HEK293 (cell line): ENCODE results near the gene QRICH1.

ENCODE experiments used
- CTCF ChIA-PET: fragments of 350-600 bp; formaldehyde crosslinking; extraction: SDS; loops from one replicate; lab custom pipeline; 2021; ENCODE audit warnings: antibody characterized with exemption; lab: Yijun Ruan, JAX
- POLR2A ChIA-PET: fragments of 300-600 bp; formaldehyde crosslinking; extraction: SDS; loops from one replicate; lab custom pipeline; 2020; ENCODE audit warnings: antibody characterized with exemption, inconsistent platforms; lab: Yijun Ruan, JAX
- H3K27ac ChIP-seq: fragments of 200-500 bp; sonication (Bioruptor generic); 2 replicates; pipeline ENCODE4 v1.5.1; 2014; ENCODE audit warnings: low read depth, low read length, control low read depth, inconsistent platforms; ENCODE audit errors: extremely low read depth
- H3K36me3 ChIP-seq, 2 experiments: fragments of 200-500 bp in 1 of 2; sonication (Bioruptor generic) in 1 of 2; 1 replicate in 1 of 2; 2 replicates in 1 of 2; pipeline ENCODE4 v1.5.1; 2014 to 2017; ENCODE audit warnings: inconsistent platforms in 2 of 2, low read length in 2 of 2; ENCODE audit not compliant: control insufficient read depth in 2 of 2, insufficient read depth in 1 of 2
- H3K4me1 ChIP-seq: fragments of 200-500 bp; sonication (Bioruptor generic); 2 replicates; pipeline ENCODE4 v1.5.1; 2014; ENCODE audit warnings: mild to moderate bottlenecking, low read length, inconsistent platforms; ENCODE audit not compliant: control insufficient read depth, insufficient read depth
- H3K4me3 ChIP-seq: 2 replicates; pipeline ENCODE4 v1.5.1; 2011; ENCODE audit warnings: low read depth, mild to moderate bottlenecking, control low read depth, low read length, moderate library complexity
- H3K9me3 ChIP-seq: fragments of 200-500 bp; sonication (Bioruptor generic); 2 replicates; pipeline ENCODE4 v1.5.1; 2014; ENCODE audit warnings: low read depth, low read length, inconsistent platforms; ENCODE audit not compliant: control insufficient read depth, insufficient read depth
- EGR2 ChIP-seq: fragments of 450-650 bp; formaldehyde crosslinking; IDR thresholded peaks from 2 replicates; pipeline ENCODE4 v1.5.1; 2016; ENCODE audit warnings: low read depth, missing biosample characterization, missing genetic modification characterization
- GFI1B ChIP-seq: fragments of 450-650 bp; formaldehyde crosslinking; IDR thresholded peaks from 2 replicates; pipeline ENCODE4 v1.5.1; 2016; ENCODE audit warnings: missing biosample characterization, missing genetic modification characterization
- KLF1 ChIP-seq: fragments of 450-650 bp; formaldehyde crosslinking; IDR thresholded peaks from 2 replicates; pipeline ENCODE4 v1.5.1; 2016; ENCODE audit warnings: missing biosample characterization, missing genetic modification characterization
- PATZ1 ChIP-seq: fragments of 450-650 bp; formaldehyde crosslinking; IDR thresholded peaks from 2 replicates; pipeline ENCODE4 v1.5.1; 2016; ENCODE audit warnings: missing biosample characterization, missing genetic modification characterization
- ZBTB20 ChIP-seq: fragments of 450-650 bp; formaldehyde crosslinking; IDR thresholded peaks from 2 replicates; pipeline ENCODE4 v1.5.1; 2016; ENCODE audit warnings: missing biosample characterization, missing genetic modification characterization
- ZBTB21 ChIP-seq: fragments of 450-650 bp; formaldehyde crosslinking; IDR thresholded peaks from 2 replicates; pipeline ENCODE4 v1.5.1; 2017; ENCODE audit warnings: missing biosample characterization, missing genetic modification characterization
- ZBTB26 ChIP-seq: fragments of 450-650 bp; formaldehyde crosslinking; optimal IDR thresholded peaks from 2 replicates; pipeline ENCODE3; 2016; ENCODE audit warnings: missing biosample characterization, mild to moderate bottlenecking, missing genetic modification characterization
- ZBTB44 ChIP-seq: fragments of 450-650 bp; IDR thresholded peaks from 2 replicates; pipeline ENCODE4 v1.5.1; 2018; ENCODE audit warnings: missing biosample characterization, mild to moderate bottlenecking, missing genetic modification characterization
- ZFP3 ChIP-seq: fragments of 450-650 bp; formaldehyde crosslinking; IDR thresholded peaks from 2 replicates; pipeline ENCODE4 v1.5.1; 2016; ENCODE audit warnings: low read depth, missing biosample characterization, missing genetic modification characterization
- ZFP37 ChIP-seq: fragments of 450-650 bp; formaldehyde crosslinking; IDR thresholded peaks from 2 replicates; pipeline ENCODE4 v1.5.1; 2016; ENCODE audit warnings: missing biosample characterization, missing genetic modification characterization
- ZIC2 ChIP-seq: fragments of 450-650 bp; formaldehyde crosslinking; IDR thresholded peaks from 2 replicates; pipeline ENCODE4 v1.5.1; 2016; ENCODE audit warnings: missing biosample characterization, missing genetic modification characterization
- ZNF202 ChIP-seq: fragments of 450-650 bp; formaldehyde crosslinking; IDR thresholded peaks from 2 replicates; pipeline ENCODE4 v1.5.1; 2016; ENCODE audit warnings: missing biosample characterization, missing genetic modification characterization, borderline replicate concordance
- ZNF292 ChIP-seq: fragments of 450-650 bp; formaldehyde crosslinking; IDR thresholded peaks from 2 replicates; pipeline ENCODE4 v1.5.1; 2016; ENCODE audit warnings: low read depth, missing biosample characterization, missing genetic modification characterization, borderline replicate concordance
- ZNF335 ChIP-seq: fragments of 450-650 bp; formaldehyde crosslinking; conservative IDR thresholded peaks from 2 replicates; pipeline ENCODE4 v1.5.1; 2016; ENCODE audit warnings: missing biosample characterization, missing genetic modification characterization
- ZNF362 ChIP-seq: fragments of 450-650 bp; formaldehyde crosslinking; IDR thresholded peaks from 2 replicates; pipeline ENCODE4 v1.5.1; 2016; ENCODE audit warnings: missing biosample characterization, missing genetic modification characterization
- ZNF366 ChIP-seq: fragments of 450-650 bp; formaldehyde crosslinking; conservative IDR thresholded peaks from 2 replicates; pipeline ENCODE4 v1.5.1; 2016; ENCODE audit warnings: missing biosample characterization, missing genetic modification characterization
- ZNF449 ChIP-seq: fragments of 450-650 bp; formaldehyde crosslinking; IDR thresholded peaks from 2 replicates; pipeline ENCODE4 v1.5.1; 2017; ENCODE audit warnings: missing biosample characterization, mild to moderate bottlenecking, missing genetic modification characterization, moderate library complexity
- ZNF501 ChIP-seq: fragments of 450-650 bp; formaldehyde crosslinking; IDR thresholded peaks from 2 replicates; pipeline ENCODE4 v1.5.1; 2016; ENCODE audit warnings: missing biosample characterization, missing genetic modification characterization
- ZNF521 ChIP-seq: fragments of 450-650 bp; formaldehyde crosslinking; IDR thresholded peaks from 2 replicates; pipeline ENCODE4 v1.5.1; 2017; ENCODE audit warnings: missing biosample characterization, mild to moderate bottlenecking, missing genetic modification characterization
- ZNF621 ChIP-seq: fragments of 450-650 bp; formaldehyde crosslinking; IDR thresholded peaks from 2 replicates; pipeline ENCODE4 v1.5.1; 2017; ENCODE audit warnings: missing biosample characterization, missing genetic modification characterization
- ZNF629 ChIP-seq: fragments of 450-650 bp; formaldehyde crosslinking; IDR thresholded peaks from 2 replicates; pipeline ENCODE4 v1.5.1; 2017; ENCODE audit warnings: missing biosample characterization, missing genetic modification characterization
- ZNF658 ChIP-seq: fragments of 450-650 bp; formaldehyde crosslinking; IDR thresholded peaks from 2 replicates; pipeline ENCODE4; 2016; ENCODE audit warnings: missing biosample characterization, missing genetic modification characterization
- ZNF664 ChIP-seq: fragments of 450-650 bp; formaldehyde crosslinking; IDR thresholded peaks from 2 replicates; pipeline ENCODE4 v1.5.1; 2016; ENCODE audit warnings: missing biosample characterization, missing genetic modification characterization
- ZNF791 ChIP-seq: fragments of 450-650 bp; formaldehyde crosslinking; IDR thresholded peaks from 2 replicates; pipeline ENCODE4 v1.5.1; 2016; ENCODE audit warnings: missing biosample characterization, missing genetic modification characterization

QRICH1 gene

GRCh38 chr3:49098429-49098828 lies 4.6 kb upstream of the QRICH1 start:
- ChIA-PET CTCF (interaction anchor here (0.6 kb wide), 1 partner anchor 57 kb away, joined by 3 read pairs; no protein-coding TSS in a partner anchor), POLR2A (interaction anchor here (0.6 to 1.2 kb wide), 2 partner anchors 22 to 110 kb away, joined by 3 to 5 read pairs; partner anchors contain the start of gene USP19)

GRCh38 chr3:49092938-49093852 lies 676 bp downstream of the QRICH1 start:
- H3K36me3 ChIP-seq, result peaks cover 15 to 35% of the 10 kb centered on the region in 2 experiments
- H3K9me3 ChIP-seq, result no peaks in the 10 kb centered on the region
- ChIA-PET CTCF (interaction anchor here (0.6 to 1.4 kb wide), 6 partner anchors 11 to 446 kb away, joined by 3 to 5 read pairs (median 4); no protein-coding TSS in a partner anchor), POLR2A (interaction anchor here (0.5 to 3.1 kb wide), 22 partner anchors 11 to 336 kb away, joined by 3 to 35 read pairs (median 8); partner anchors contain the start of genes DALRD3, IMPDH2, LAMB2 and NDUFAF3)
- peaks cover 3% of the 10 kb centered on the region; the same call in 1 of the 2 replicates for H3K4me1 ChIP-seq
- peak overlapping the region; percentile 93 for H3K4me3 ChIP-seq
- peak overlapping the region; percentile 86 for H3K27ac ChIP-seq
- TF ChIP-seq GFI1B (tag by site-specific recombination), result 0 out of 2 replicates have a peak, but pooled peaks have one; percentile 18
- TF ChIP-seq ZNF449 (tag by site-specific recombination), result 0 out of 2 replicates have a peak, but pooled peaks have one; percentile 27
- TF ChIP-seq ZNF621 (tag by site-specific recombination), result no peak
- peak; percentile 63 for TF ChIP-seq PATZ1
- TF ChIP-seq ZNF335, result peak; percentile 89
- no peak for TF ChIP-seq ZNF202
- TF ChIP-seq KLF1 (tag by site-specific recombination), result 0 out of 2 replicates have a peak, but pooled peaks have one; percentile 25
- 0 out of 2 replicates have a peak, but pooled peaks have one; percentile 18 for TF ChIP-seq ZNF664 (tag by site-specific recombination)
- TF ChIP-seq ZNF521 (tag by site-specific recombination), result no peak
- no peak for TF ChIP-seq ZNF791 (tag by site-specific recombination)
- TF ChIP-seq ZBTB26, result peak; percentile 96
- no peak for TF ChIP-seq ZNF362 (tag by site-specific recombination)
- peak; percentile 62 for TF ChIP-seq ZNF629 (tag by site-specific recombination)
- no peak for TF ChIP-seq ZFP37 (tag by site-specific recombination)
- TF ChIP-seq ZFP3 (tag by site-specific recombination), result no peak
- TF ChIP-seq ZBTB21, result 0 out of 2 replicates have a peak, but pooled peaks have one; percentile 43
- TF ChIP-seq ZNF658 (tag by site-specific recombination), result no peak
- TF ChIP-seq ZNF366 (tag by site-specific recombination), result no peak
- TF ChIP-seq EGR2, result peak; percentile 26; the same call in 1 of the 2 replicates
- TF ChIP-seq ZBTB20 (tag by site-specific recombination), result peak; percentile 55; the same call in 1 of the 2 replicates
- no peak for TF ChIP-seq ZNF501 (tag by site-specific recombination)

More at GRCh38 chr3:49098429-49098828, 4.6 kb upstream of the QRICH1 start:
- no peaks in the 10 kb centered on the region; the same call in 1 of the 2 replicates for H3K4me1 ChIP-seq
- H3K9me3 ChIP-seq, result no peaks in the 10 kb centered on the region
- peaks cover 14 to 72% of the 10 kb centered on the region in 2 experiments; a peak in 2 of 3 replicates for H3K36me3 ChIP-seq
- H3K4me3 ChIP-seq, result no peak overlapping the region
- no peak overlapping the region for H3K27ac ChIP-seq
- 0 out of 2 replicates have a peak, but pooled peaks have one; percentile 28 for TF ChIP-seq ZBTB44 (tag by site-specific recombination)
- no peak for TF ChIP-seq ZNF292 (tag by site-specific recombination)
- TF ChIP-seq ZIC2, result 0 out of 2 replicates have a peak, but pooled peaks have one; percentile 11
